HepG2 (cell line): ENCODE results near the gene PLK3. TPM values are rescaled to one million over a fixed set of nuclear protein-coding genes. Genes with fewer than 3 reads are reported as not detected.

Source experiments
- ATAC-seq: fragments of 200-7000 bp; cut with Tn5 transposase; 3 replicates; pipeline ENCODE4 v1.9.1; 2020; ENCODE audit warnings: mild to moderate bottlenecking, moderate library complexity
- BruUV-seq: library from RNA; stranded (reverse); fragments of 400-500 nt; replicated peaks from 2 replicates; lab custom pipeline; 2021; lab: Mats Ljungman, UMichigan
- CTCF ChIA-PET: fragments of 300-600 bp; formaldehyde crosslinking; extraction: SDS; loops from one replicate; lab custom pipeline; 2021; ENCODE audit warnings: low total read pairs, inconsistent platforms, low intra/inter-chr PET ratio; lab: Yijun Ruan, JAX
- POLR2A ChIA-PET: fragments of 350-600 bp; sonication (Branson Sonifier 250); formaldehyde crosslinking; loops from one replicate; lab custom pipeline; 2020; ENCODE audit warnings: antibody characterized with exemption, inconsistent platforms; lab: Yijun Ruan, JAX
- DNase-seq: peaks from one replicate; pipeline ENCODE4 v3.0.0-alpha.2; 2015; ENCODE audit warnings: low spot score
- FAIRE-seq: peaks from 3 replicates; lab custom pipeline; 2011; peaks lifted over from hg19 to GRCh38; lab: Jason Lieb, UNC
- H2AFZ ChIP-seq: one replicate; pipeline ENCODE4 v1.6.1; 2011; ENCODE audit warnings: low read length, inconsistent platforms
- H3K27ac ChIP-seq: fragments of 300-600 bp; 3 replicates; pipeline ENCODE4 v1.8.0; 2011; ENCODE audit warnings: mixed run types, mild to moderate bottlenecking, mixed read lengths, low read length, inconsistent platforms; ENCODE audit not compliant: insufficient read depth; ENCODE audit errors: extremely low read length
- H3K27me3 ChIP-seq, 2 experiments: fragments of 200-600 bp in 1 of 2; 2 replicates in 1 of 2; 3 replicates in 1 of 2; pipeline versions ENCODE4 v1.6.0 to v1.8.0; 2011; ENCODE audit warnings: low read length in 2 of 2, mild to moderate bottlenecking in 2 of 2, moderate library complexity in 2 of 2, inconsistent platforms in 1 of 2; ENCODE audit not compliant: insufficient read depth in 2 of 2, control insufficient read depth in 1 of 2
- H3K36me3 ChIP-seq, 2 experiments: fragments of 200-600 bp in 1 of 2; replicated peaks in 1 of 2; 2 replicates in 1 of 2; 3 replicates in 1 of 2; pipeline versions ENCODE4 v1.5.1 to v1.8.0; 2011; ENCODE audit warnings: low read length in 2 of 2, inconsistent platforms in 1 of 2; ENCODE audit not compliant: insufficient read depth in 2 of 2, control insufficient read depth in 1 of 2
- H3K4me1 ChIP-seq: 2 replicates; pipeline ENCODE4 v1.5.1; 2012; ENCODE audit warnings: low read length, inconsistent platforms; ENCODE audit not compliant: insufficient read depth
- H3K4me2 ChIP-seq: 2 replicates; pipeline ENCODE4 v1.6.0; 2011; ENCODE audit warnings: low read depth, low read length, inconsistent platforms
- H3K4me3 ChIP-seq, 3 experiments: fragments of 200-600 bp in 1 of 3; sonication (generic), shearing (Covaris generic) in 1 of 3; replicated peaks in 1 of 3; 2 replicates each; pipeline ENCODE4 v1.5.1; 2011 to 2016; ENCODE audit warnings: low read length in 3 of 3, inconsistent platforms in 2 of 3, low read depth in 2 of 3, mild to moderate bottlenecking in 2 of 3, control low read depth in 1 of 3, mixed read lengths in 1 of 3; ENCODE audit not compliant: insufficient read depth in 1 of 3
- H3K79me2 ChIP-seq: one replicate; pipeline ENCODE4 v1.6.1; 2011; ENCODE audit warnings: low read length, inconsistent platforms; ENCODE audit not compliant: insufficient read depth
- H3K9ac ChIP-seq: 2 replicates; pipeline ENCODE4 v1.6.0; 2011; ENCODE audit warnings: mild to moderate bottlenecking, low read depth, low read length, inconsistent platforms; ENCODE audit not compliant: insufficient read depth
- H3K9me3 ChIP-seq: 2 replicates; pipeline ENCODE4 v1.5.1; 2012; ENCODE audit warnings: mild to moderate bottlenecking, low read length
- H4K20me1 ChIP-seq: 2 replicates; pipeline ENCODE4 v1.6.0; 2011; ENCODE audit warnings: inconsistent platforms, mild to moderate bottlenecking, low read length, moderate library complexity; ENCODE audit not compliant: insufficient read depth
- ARID4A ChIP-seq: sonication (generic); formaldehyde crosslinking; IDR thresholded peaks from 2 replicates; pipeline ENCODE4 v1.5.0; 2020; ENCODE audit warnings: mild to moderate bottlenecking, missing genetic modification reagents, borderline replicate concordance
- HNF4A ChIP-seq: sonication (generic); formaldehyde crosslinking; IDR thresholded peaks from 2 replicates; pipeline ENCODE4 v1.4.0; 2020; ENCODE audit warnings: missing genetic modification reagents
- HOXA3 ChIP-seq: sonication (generic); formaldehyde crosslinking; IDR thresholded peaks from 2 replicates; pipeline ENCODE4 v1.5.0; 2020; ENCODE audit warnings: missing genetic modification reagents
- PATZ1 ChIP-seq: sonication (generic); formaldehyde crosslinking; IDR thresholded peaks from 2 replicates; pipeline ENCODE4 v1.4.0; 2020; ENCODE audit warnings: missing genetic modification reagents
- POLR2A ChIP-seq, 2 experiments: IDR thresholded peaks; 2 replicates each; pipeline ENCODE4 v1.6.1; 2011; ENCODE audit warnings: low read depth in 2 of 2, low read length in 2 of 2, mild to moderate bottlenecking in 1 of 2, moderate library complexity in 1 of 2; ENCODE audit not compliant: insufficient read depth in 1 of 2
- RARG ChIP-seq: sonication (generic); formaldehyde crosslinking; IDR thresholded peaks from 2 replicates; pipeline ENCODE4 v1.4.0; 2020; ENCODE audit warnings: low read depth, mild to moderate bottlenecking, missing genetic modification reagents
- TEAD3 ChIP-seq: optimal IDR thresholded peaks from 2 replicates; pipeline ENCODE3; 2016; ENCODE audit warnings: borderline replicate concordance
- ZNF225 ChIP-seq: sonication (generic); formaldehyde crosslinking; IDR thresholded peaks from 2 replicates; pipeline ENCODE4 v1.4.0; 2020; ENCODE audit warnings: mild to moderate bottlenecking, missing genetic modification reagents
- ZNF562 ChIP-seq: sonication (generic); formaldehyde crosslinking; IDR thresholded peaks from 2 replicates; pipeline ENCODE4 v1.8.0; 2022; ENCODE audit warnings: missing genetic modification reagents, borderline replicate concordance
- ZNF687 ChIP-seq: sonication (generic); formaldehyde crosslinking; IDR thresholded peaks from 2 replicates; pipeline ENCODE4 v1.5.1; 2020; ENCODE audit warnings: mild to moderate bottlenecking, missing genetic modification reagents, moderate library complexity
- ZZZ3 ChIP-seq: sonication (generic); formaldehyde crosslinking; IDR thresholded peaks from 2 replicates; pipeline ENCODE4 v1.4.0; 2020; ENCODE audit warnings: missing genetic modification reagents, mild to moderate bottlenecking, borderline replicate concordance
- WGBS: methylation state at CpG from one replicate; pipeline ENCODE4 v1.1.6; 2017; ENCODE audit warnings: low lambda C conversion rate; 5-methylcytosine and 5-hydroxymethylcytosine counted together
- in situ Hi-C: cut with HindIII; loops from 2 replicates; pipeline ENCODE4 v1.10.0; 2017; ENCODE audit warnings: low pct_unique_long_range_greater_than_20kb; ENCODE audit not compliant: extremely low pct_ligation_motif_present
- intact Hi-C: fragments of 100-400 bp; cut with micrococcal nuclease; formaldehyde crosslinking; loops from one replicate; pipeline ENCODE4 v1.10.0; 2022; ENCODE audit not compliant: unreplicated experiment
- polyA plus RNA-seq, 8 experiments: library from polyadenylated mRNA; depleted of rRNA in 3 of 8; stranded (reverse) in 7 of 8; unstranded in 1 of 8; fragments of >200 nt; fragmentation: Illumina TruSeq in 4 of 8; extraction: Trizol in 4 of 8; gene quantifications; 2 replicates each; pipeline versions ENCODE4 v1.2.1 to v1.2.3, GENCODE V29; 2011 to 2016; ENCODE audit warnings: low read depth in 4 of 8, missing spikeins in 1 of 8, mixed read lengths in 1 of 8; ENCODE audit not compliant: insufficient read depth in 1 of 8
- total RNA-seq, 5 experiments: library from RNA; depleted of rRNA; stranded (reverse); fragments of >200 nt; fragmentation: Illumina TruSeq; extraction: Trizol; gene quantifications; 2 replicates each; pipeline ENCODE4 v1.2.3, GENCODE V29; 2016; ENCODE audit warnings: low read depth in 1 of 5

Gene PLK3
- total and polyA plus RNA-seq, 2 of the 13 experiments (the other 11 are each of a cell fraction or from before 2014, with no cell fraction given) = 9.8 to 16.9 TPM

- POLR2A ChIA-PET = interaction anchor here (1.0 to 6.7 kb wide), 2 partner anchors 17 to 24 kb away, joined by 4 to 168 read pairs; no protein-coding TSS in a partner anchor
- H4K20me1 ChIP-seq = 0 out of 2 replicates have a peak, but pooled peaks cover 7% of the 10 kb centered on the region
- DNase-seq = no peak
- H3K27me3 ChIP-seq = no peaks in the 10 kb centered on the region
- no TSS peak for BruUV-seq
- in situ Hi-C loops = no loop called here
- peak overlapping the region; percentile 97 for H3K4me2 ChIP-seq
- intact Hi-C loops = no loop called here
- H3K4me3 ChIP-seq = peak overlapping the region in 1 of 3 experiments; percentile 60; a peak in 2 of 6 replicates
- ATAC-seq = no peak
- 81% methylated on average over 6 of the region's 13 CpGs for WGBS
- peaks cover 6 to 38% of the 10 kb centered on the region in 2 experiments; a peak in 4 of 5 replicates for H3K36me3 ChIP-seq
- no peak for FAIRE-seq
- H2AFZ ChIP-seq = no peak overlapping the region
- peak overlapping the region; percentile 47; the same call in 1 of the 2 replicates for H3K9ac ChIP-seq
- peaks cover 17% of the 10 kb centered on the region for H3K79me2 ChIP-seq
- H3K27ac ChIP-seq = no peak overlapping the region
- CTCF ChIA-PET = no interaction called here
- H3K4me1 ChIP-seq = peaks cover 63% of the 10 kb centered on the region
- no peaks in the 10 kb centered on the region for H3K9me3 ChIP-seq
- TF ChIP-seq POLR2A (IDR thresholded peaks at IDR 0.05; ENCODE audit: insufficient read depth in 1 of 2, low read depth in 2 of 2, low read length in 2 of 2) = 0 out of 4 replicates have a peak, but pooled peaks of 1 of the 2 experiments have one; percentile 34
- TF ChIP-seq ZNF687 (CRISPR knock-in tag) = peak; percentile 58
- 0 out of 2 replicates have a peak, but pooled peaks have one; percentile 14 for TF ChIP-seq HNF4A
- no peak for TF ChIP-seq TEAD3 (CRISPR knock-in tag)
- TF ChIP-seq ZNF225 (CRISPR knock-in tag) = 0 out of 2 replicates have a peak, but pooled peaks have one; percentile 10
- no peak for TF ChIP-seq ZNF562 (CRISPR knock-in tag)
- TF ChIP-seq ZZZ3 = no peak
- TF ChIP-seq PATZ1 (CRISPR knock-in tag) = 0 out of 2 replicates have a peak, but pooled peaks have one; percentile 43
- no peak for TF ChIP-seq RARG (CRISPR knock-in tag)
- peak; percentile 27; the same call in 1 of the 2 replicates for TF ChIP-seq ARID4A (CRISPR knock-in tag)
- peak; percentile 15; the same call in 1 of the 2 replicates for TF ChIP-seq HOXA3 (CRISPR knock-in tag)
Observed at GRCh38 chr1:44802306-44803061, 2.3 kb downstream of the PLK3 start.
